Gastroesophageal sphincter (tissue), 3 donors: ENCODE measurements around the gene SSBP2.
A peak's percentile ranks its signal among the peaks of the same experiment; 100 is the strongest.

Source experiments
- EP300 ChIP-seq: sonication (generic); formaldehyde crosslinking; IDR thresholded peaks from one replicate; pipeline ENCODE4 v1.6.1; 2017; ENCODE audit warnings: antibody characterized with exemption, mild to moderate bottlenecking
- POLR2A ChIP-seq, 2 donors: fragments of 450-650 bp; IDR thresholded peaks; one replicate each; pipeline ENCODE4 v1.6.1; 2017; ENCODE audit warnings: antibody characterized with exemption in 2 of 2, mild to moderate bottlenecking in 2 of 2, moderate library complexity in 1 of 2
- POLR2AphosphoS5 ChIP-seq: sonication (generic); formaldehyde crosslinking; IDR thresholded peaks from one replicate; pipeline ENCODE4 v1.6.1; 2017; ENCODE audit warnings: antibody characterized with exemption
- TF ChIP-seq, protein P1 (sequence below), 4 experiments: fragments of 200-600 bp in 2 of 4; fragments of 450-650 bp in 2 of 4; sonication (generic) in 1 of 4; IDR thresholded peaks; one replicate each; pipeline ENCODE4 v1.5.1; 2017 to 2019; ENCODE audit warnings: antibody characterized with exemption in 4 of 4, mild to moderate bottlenecking in 2 of 4, moderate library complexity in 2 of 4

DNA sequence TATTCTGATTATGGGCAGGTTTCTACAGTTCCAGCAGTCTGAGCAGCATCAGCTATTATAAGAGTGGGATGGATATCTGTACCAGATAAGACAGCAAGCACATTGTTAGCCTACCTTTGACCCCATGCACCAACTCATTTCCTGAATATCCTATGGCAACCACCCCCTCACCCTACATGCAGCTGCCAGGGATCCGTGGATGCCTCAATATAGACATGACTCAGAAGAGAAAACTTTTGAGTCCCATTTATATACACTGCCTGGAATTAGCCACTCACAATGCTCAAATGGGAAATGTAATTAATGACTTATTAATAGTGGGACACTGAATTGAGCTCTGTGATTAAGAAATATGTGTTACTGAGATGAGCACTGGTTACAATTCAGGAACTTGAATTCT lies 124.4 kb downstream of the SSBP2 start:
- TF ChIP-seq POLR2AphosphoS5 (peak; percentile 17), POLR2A (IDR thresholded peaks at IDR 0.05) (no peak), EP300 (no peak)
- TF ChIP-seq, protein P1, sequence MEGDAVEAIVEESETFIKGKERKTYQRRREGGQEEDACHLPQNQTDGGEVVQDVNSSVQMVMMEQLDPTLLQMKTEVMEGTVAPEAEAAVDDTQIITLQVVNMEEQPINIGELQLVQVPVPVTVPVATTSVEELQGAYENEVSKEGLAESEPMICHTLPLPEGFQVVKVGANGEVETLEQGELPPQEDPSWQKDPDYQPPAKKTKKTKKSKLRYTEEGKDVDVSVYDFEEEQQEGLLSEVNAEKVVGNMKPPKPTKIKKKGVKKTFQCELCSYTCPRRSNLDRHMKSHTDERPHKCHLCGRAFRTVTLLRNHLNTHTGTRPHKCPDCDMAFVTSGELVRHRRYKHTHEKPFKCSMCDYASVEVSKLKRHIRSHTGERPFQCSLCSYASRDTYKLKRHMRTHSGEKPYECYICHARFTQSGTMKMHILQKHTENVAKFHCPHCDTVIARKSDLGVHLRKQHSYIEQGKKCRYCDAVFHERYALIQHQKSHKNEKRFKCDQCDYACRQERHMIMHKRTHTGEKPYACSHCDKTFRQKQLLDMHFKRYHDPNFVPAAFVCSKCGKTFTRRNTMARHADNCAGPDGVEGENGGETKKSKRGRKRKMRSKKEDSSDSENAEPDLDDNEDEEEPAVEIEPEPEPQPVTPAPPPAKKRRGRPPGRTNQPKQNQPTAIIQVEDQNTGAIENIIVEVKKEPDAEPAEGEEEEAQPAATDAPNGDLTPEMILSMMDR (IDR thresholded peaks at IDR 0.05) = no peak
